Retina (tissue), 1 donor: ENCODE results near the gene FAM53B.

Experiments used
- DNase-seq: peaks from one replicate; pipeline ENCODE4 v3.0.0-alpha.2; 2016

The FAM53B gene

GRCh38 chr10:124572751-124573150 is 171.4 kb downstream of the FAM53B start:
- DNase-seq, result no peak

- DNase-seq, result no peak
These were observed 173.5 kb downstream of the FAM53B start for GRCh38 chr10:124570646-124571045.

DNA sequence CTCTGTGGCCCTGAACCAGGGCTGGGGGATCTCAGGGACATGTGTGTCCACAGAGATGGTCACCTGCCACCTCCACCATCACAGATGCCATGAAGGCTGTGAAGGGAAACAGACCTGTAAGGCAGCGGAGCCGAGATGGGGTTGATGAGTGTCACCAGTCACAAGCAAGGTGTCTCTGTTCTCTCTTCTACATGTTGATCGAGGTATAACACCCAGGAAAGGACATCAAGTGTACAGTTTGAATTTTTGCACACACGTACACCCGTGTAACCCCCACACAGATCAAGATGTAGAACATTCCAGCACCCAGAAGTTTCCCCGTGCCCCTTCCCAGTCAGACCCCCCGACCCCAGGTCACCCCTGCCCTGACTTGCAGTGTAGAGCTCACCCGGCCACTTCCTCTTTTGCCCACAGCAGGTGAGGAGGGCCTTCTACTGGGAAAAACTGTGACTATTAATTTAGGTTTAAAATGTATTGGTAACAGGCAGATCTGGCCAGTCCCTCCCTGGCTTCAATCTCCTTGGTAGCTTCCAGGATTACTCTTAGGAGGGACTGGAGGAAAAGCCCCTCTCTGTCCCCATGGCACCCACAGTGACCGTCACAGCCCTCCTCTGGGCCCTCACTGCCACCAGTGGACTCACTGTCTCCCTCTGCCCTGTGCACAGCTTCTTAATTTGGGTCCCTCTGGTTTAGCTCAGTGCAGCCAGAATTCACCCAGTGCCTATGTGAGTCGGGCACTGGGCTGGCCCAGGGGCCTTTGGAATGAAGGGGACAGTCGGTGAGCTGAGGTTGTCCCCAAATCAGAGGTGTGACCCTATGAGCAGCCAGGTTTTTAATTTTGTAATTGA is 174.3 kb downstream of the FAM53B start:
- DNase-seq, result no peak
